ENCODE measurements around the gene EFCAB13.

Gene EFCAB13

DNA sequence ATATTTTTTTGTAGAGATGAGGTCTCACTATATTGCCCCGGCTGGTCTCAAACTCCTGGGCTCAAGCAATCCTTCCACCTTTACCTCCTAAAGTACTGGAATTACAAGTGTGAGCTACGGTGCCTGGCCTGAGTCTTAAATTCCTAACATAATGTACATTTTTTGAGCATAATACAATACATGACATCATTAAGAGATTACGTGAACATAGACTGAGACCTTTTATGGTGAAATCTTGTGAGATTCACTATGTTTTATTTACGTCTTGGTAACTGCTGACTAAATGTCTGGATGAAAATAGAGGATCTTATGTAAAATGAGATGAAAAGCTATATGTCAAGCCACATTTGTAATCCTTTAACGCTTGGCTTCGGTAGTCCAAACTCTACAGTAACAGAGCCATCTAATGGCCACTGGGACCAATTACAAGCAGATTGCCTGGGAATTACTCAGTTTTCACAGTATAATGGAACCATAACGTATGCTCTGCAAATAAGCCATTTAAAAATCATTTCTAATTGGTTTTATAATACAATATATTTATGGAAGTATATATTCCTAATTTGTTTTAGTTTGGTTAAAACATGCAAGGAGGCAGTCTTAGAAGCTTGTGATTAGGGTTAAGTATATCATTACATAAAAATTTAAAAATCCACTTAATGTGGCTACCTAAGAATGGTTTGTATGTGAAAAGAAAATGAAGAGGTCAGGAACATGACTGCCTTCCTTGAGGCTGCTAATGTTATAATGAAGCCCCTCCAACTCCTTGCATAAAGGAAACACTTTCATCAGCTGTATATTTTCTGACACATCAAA is 8.1 kb upstream of the EFCAB13 start:
- TF ChIP-seq, protein P1, sequence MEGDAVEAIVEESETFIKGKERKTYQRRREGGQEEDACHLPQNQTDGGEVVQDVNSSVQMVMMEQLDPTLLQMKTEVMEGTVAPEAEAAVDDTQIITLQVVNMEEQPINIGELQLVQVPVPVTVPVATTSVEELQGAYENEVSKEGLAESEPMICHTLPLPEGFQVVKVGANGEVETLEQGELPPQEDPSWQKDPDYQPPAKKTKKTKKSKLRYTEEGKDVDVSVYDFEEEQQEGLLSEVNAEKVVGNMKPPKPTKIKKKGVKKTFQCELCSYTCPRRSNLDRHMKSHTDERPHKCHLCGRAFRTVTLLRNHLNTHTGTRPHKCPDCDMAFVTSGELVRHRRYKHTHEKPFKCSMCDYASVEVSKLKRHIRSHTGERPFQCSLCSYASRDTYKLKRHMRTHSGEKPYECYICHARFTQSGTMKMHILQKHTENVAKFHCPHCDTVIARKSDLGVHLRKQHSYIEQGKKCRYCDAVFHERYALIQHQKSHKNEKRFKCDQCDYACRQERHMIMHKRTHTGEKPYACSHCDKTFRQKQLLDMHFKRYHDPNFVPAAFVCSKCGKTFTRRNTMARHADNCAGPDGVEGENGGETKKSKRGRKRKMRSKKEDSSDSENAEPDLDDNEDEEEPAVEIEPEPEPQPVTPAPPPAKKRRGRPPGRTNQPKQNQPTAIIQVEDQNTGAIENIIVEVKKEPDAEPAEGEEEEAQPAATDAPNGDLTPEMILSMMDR (IDR thresholded peaks at IDR 0.05; ENCODE audit: low read depth, low read length, missing control alignments) = peak; percentile 70
- DNase-seq (ENCODE audit: extremely low read depth, low read depth) = peak; percentile 71
- no peak overlapping the region for H3K4me3 ChIP-seq (replicated peaks; ENCODE audit: low read depth, low read length)

DNA sequence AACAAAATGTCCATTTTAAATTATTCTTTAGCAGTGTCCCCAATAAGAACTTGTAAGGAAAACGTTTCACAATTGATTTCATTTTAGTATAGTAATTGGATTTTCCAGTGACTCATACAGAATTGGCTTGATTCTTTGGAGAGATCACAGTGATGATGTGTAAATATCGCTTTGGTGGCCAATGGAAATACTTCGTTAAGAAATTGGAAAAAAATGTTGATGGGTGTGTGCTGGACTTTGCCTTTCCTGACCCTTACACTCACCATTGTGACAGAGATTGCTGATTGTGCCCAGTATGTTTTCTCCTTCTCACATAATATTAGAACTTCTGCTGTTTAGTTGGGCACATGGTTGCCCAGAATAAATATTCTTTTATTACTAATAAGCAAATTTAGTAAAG is 7.4 kb upstream of the EFCAB13 start:
- no peak for DNase-seq (ENCODE audit: extremely low read depth, low read depth)
- TF ChIP-seq, protein P1 (IDR thresholded peaks at IDR 0.05; ENCODE audit: low read depth, low read length, missing control alignments) = no peak
- H3K4me3 ChIP-seq (replicated peaks; ENCODE audit: low read depth, low read length) = no peak overlapping the region

DNA sequence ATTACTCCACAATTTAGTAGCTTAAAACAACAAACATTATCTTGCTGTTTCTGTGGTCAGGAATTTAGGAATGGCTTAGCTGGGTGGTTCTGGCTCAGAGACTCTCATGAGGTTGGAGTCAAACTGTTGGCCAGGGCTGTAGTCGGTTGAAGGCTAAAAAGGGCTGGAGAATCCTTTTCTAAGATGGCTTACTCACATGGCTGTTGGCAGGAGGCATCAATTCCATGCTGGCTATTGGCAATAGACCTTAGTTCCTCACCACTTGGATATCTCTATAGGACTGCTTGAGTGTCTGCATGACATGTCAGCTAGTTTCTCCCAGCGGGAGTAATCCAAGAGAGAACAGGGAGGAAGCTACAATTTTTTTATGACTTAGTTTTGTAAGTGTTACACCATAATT is 6.6 kb upstream of the EFCAB13 start:
- no peak for DNase-seq (ENCODE audit: extremely low read depth, low read depth)
- H3K4me3 ChIP-seq (replicated peaks; ENCODE audit: low read depth, low read length) = no peak overlapping the region
- TF ChIP-seq, protein P1 (IDR thresholded peaks at IDR 0.05; ENCODE audit: low read depth, low read length, missing control alignments) = no peak

DNA sequence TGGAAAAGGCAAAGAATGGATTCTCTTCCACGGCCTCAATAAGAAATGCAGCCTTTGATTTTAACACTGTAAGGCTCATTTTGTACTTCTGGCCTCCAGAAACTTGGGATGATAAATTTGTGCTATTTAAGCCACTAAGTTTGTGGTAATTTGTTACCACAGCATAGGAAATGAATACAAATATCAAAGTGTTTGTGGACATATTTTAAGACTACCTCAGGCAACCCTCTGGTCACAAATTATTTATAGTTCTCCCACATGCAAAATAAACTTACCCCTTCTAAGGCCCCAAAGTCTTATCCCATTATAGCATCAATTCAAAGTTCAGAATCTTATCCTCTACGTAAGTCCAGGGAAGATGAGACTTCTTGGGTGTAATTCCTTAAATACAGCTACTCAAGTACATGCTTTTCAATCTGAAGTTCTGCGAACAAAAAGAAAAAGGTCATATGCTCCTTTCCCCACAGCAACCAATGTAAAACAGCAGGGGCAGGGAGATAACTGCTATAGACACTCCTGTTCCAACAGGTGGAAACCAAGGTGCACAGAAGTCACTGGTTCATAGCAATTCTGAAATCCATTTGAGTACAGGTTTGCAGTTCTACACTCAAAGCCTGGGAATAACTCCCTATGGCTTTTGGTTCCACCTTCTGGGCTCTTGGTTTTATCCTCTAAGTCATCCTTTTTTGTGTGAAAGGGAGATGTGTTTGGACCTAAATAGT is 5.4 kb upstream of the EFCAB13 start:
- no peak for DNase-seq (ENCODE audit: extremely low read depth, low read depth)
- TF ChIP-seq, protein P1 (IDR thresholded peaks at IDR 0.05; ENCODE audit: low read depth, low read length, missing control alignments) = no peak
- H3K4me3 ChIP-seq (replicated peaks; ENCODE audit: low read depth, low read length) = no peak overlapping the region

DNA sequence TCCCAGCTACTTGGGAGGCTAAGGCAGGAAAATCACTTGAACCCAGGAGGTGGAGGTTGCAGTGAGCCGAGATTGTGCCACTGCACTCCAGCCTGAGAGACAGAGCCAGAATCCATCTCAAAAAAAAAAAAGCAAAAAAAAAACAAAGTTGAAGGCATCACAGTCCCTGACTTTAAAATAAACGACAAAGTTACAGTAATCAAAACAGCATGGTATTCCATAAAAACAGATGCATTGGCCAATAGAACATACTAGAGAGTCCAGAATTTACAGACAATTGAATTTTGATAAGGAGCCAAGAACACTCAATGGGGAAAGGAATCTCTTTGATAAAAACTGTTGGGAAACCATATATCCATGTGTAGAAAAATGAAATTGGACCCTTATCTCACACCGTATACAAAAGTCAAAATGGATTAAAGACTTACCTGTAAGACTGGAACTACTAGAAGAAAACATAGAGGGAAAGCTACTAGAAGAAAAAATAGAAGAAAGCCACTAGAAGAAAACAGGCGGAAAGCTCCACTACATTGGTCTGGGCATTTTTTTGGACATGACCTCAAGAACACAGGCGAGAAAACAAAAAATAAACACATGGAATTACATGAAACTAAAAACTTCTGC is 2.8 kb upstream of the EFCAB13 start:
- TF ChIP-seq, protein P1 (IDR thresholded peaks at IDR 0.05; ENCODE audit: low read depth, low read length, missing control alignments) = no peak
- no peak for DNase-seq (ENCODE audit: extremely low read depth, low read depth)
- no peak overlapping the region for H3K4me3 ChIP-seq (replicated peaks; ENCODE audit: low read depth, low read length)

DNA sequence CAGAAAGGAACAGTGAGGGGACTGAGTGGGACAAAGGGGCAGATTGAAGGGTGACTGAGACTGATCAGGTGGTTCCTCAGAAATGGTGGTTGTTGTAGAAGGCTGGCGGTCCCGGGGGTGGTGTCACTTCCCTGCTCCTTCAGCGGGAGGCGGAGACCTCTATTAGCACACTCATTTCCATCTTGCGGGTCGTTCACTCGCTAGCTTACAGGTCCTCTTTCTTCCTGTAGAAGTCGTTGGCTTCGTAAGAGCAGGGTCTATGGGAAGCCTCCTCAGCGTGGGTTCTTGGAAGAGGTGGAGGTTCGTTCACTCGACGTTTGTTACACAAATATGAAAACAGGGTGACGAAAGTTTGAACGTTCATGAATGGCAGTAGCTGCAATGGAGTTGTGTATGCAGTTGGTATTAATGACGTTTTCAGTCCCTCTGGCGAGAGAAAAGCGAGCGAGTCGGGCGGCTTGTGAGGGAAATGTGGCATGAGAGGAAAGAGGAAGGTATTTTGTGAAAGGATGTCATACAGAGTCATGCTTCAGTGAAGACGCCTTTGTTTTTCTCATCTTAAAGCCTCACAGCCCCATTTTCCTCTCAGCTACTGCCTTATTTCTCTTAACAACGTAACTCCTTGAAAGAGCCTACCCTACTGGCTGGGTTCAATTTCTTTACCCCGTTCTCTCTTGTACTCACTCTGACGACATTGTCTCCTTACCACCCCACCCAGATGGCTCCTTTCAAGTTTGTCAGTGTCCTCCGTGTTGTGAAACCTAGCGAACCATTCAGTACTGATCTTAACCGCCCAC is 667 bp downstream of the EFCAB13 start:
- no peak for DNase-seq (ENCODE audit: extremely low read depth, low read depth)
- H3K4me3 ChIP-seq (replicated peaks; ENCODE audit: low read depth, low read length) = peak overlapping the region; percentile 55
- TF ChIP-seq, protein P1 (IDR thresholded peaks at IDR 0.05; ENCODE audit: low read depth, low read length, missing control alignments) = no peak
